Hepatic stellate cell (primary cell): Measurements from ENCODE around the gene PEX26.
"Not testable (repeated sequence)": the region's sequence is repeated elsewhere in the genome, so short reads cannot be mapped to it uniquely, and the experiment has no call there.

Source experiments
- DNase-seq: peaks from one replicate; pipeline ENCODE4 v3.0.0; 2011; ENCODE audit warnings: low spot score

PEX26 gene

GRCh38 chr22:18096823-18097222 lies 19.0 kb downstream of the PEX26 start:
- DNase-seq: no peak

- DNase-seq: no peak
These were observed 23.0 kb downstream of the PEX26 start for GRCh38 chr22:18100781-18101180.

DNA sequence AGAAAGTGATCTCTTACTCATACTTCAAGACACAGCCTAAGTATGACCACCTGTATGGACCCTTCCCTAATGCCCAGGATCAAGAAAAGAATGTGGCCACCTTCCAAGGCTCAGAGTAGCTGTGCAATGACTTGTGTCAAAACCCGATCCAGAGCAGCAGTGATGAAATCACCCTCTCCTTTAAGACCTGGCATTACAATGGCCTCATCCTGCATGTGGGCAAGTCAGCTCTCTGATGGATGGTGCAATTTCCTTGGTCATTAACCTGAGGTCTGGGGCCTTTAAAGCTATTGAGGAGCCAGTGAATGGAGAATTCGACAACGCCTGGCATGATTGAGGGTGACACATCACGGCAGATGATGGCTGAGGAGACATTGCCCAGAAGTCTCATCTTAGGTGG lies 23.7 kb downstream of the PEX26 start:
- no peak for DNase-seq

DNA sequence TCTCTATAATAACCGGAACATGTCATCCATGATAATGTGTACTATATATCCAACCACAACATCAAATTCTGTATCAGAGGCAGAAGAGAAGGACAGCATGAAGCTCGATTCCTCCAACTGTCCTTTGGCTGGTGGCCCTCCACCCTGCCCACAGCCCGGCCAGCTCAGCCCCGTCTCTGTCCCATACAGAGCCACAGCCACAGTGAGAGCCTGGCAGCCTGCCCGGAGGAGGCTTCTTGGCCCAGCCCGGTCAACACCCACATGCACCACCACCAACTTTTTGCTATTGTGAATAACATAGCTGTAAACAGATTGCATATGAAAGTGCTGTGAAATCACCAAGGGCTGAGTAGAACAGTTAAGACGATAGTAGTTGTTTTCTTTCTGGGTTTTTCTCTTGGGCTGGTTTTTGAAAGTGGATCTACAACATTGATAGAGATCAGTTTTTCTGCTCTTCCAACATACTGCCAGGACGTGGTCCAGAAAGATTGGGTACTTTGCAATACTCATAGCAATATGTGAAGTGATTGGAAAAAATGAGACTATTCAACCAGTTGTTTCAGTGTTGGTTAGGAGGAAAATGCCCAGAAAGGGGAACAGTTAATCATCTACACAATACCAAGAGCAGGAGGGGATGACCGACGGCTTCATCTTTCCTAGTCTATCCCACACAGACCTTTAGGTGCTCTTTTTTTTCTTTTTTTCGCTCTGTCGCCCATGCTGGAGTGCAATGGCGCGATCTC lies 25.9 kb downstream of the PEX26 start:
- no peak for DNase-seq

- DNase-seq: peak; percentile 81
These were observed 26.8 kb downstream of the PEX26 start for GRCh38 chr22:18104566-18104965.

DNA sequence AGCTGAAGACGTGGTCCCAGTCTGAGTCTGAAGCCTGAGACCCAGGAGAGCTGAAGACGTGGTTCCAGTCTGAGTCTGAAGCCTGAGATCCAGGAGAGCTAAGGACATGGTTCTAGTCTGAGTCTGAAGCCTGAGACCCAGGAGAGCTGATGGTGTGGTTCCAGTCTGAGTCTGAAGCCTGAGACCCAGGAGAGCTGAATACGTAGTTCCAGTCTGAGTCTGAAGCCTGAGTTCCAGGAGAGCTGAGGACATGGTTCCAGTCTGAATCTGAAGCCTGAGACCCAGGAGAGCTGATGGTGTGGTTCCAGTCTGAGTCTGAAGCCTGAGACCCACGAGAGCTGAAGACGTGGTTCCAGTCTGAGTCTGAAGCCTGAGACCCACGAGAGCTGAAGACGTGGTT lies 28.2 kb downstream of the PEX26 start:
- DNase-seq: not testable (repeated sequence)

DNA sequence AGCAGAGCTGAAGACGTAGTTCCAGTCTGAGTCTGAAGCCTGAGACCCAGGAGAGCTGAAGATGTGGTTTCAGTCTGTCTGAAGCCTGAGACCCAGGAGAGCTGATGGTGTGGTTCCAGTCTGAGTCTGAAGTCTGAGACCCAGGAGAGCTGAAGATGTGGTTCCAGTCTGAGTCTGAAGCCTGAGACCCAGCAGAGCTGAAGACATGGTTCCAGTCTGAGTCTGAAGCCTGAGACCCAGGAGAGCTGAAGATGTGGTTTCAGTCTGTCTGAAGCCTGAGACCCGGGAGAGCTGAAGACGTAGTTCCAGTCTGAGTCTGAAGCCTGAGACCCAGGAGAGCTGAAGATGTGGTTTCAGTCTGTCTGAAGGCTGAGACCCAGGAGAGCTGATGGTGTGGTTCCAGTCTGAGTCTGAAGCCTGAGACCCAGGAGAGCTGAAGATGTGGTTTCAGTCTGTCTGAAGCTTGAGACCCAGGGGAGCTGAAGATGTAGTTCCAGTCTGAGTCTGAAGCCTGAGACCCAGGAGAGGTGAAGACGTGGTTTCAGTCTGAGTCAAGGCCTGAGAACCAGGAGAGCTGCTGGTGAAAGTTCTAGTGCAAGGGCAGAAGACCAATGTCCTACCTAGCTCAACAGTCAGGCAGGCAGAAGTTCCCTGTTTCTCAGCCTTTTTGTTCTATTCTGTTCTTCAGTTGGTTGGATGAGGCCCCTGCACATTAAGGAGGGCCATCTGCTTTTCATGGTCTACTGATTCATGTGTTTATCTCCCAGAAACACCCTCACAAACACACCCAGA lies 29.0 kb downstream of the PEX26 start:
- not testable (repeated sequence) for DNase-seq

DNA sequence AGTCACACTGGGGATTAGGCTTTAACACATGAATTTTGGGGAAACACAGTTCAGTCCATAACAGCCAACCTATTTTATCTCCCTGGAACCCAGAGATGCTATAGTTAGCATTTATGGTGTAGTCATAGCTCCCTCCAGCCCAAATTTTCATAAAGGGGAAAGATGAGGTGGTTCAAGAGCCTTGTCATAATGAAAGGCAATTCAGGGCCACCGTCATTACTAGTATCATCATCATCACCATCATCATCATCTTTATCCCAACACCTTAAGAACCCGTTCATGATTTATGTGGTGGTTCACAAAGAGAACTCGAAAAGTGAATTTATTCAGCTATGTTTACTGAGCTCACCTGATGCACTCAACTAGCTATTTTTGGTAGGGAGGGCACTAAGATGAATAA lies 30.4 kb downstream of the PEX26 start:
- DNase-seq: no peak

DNA sequence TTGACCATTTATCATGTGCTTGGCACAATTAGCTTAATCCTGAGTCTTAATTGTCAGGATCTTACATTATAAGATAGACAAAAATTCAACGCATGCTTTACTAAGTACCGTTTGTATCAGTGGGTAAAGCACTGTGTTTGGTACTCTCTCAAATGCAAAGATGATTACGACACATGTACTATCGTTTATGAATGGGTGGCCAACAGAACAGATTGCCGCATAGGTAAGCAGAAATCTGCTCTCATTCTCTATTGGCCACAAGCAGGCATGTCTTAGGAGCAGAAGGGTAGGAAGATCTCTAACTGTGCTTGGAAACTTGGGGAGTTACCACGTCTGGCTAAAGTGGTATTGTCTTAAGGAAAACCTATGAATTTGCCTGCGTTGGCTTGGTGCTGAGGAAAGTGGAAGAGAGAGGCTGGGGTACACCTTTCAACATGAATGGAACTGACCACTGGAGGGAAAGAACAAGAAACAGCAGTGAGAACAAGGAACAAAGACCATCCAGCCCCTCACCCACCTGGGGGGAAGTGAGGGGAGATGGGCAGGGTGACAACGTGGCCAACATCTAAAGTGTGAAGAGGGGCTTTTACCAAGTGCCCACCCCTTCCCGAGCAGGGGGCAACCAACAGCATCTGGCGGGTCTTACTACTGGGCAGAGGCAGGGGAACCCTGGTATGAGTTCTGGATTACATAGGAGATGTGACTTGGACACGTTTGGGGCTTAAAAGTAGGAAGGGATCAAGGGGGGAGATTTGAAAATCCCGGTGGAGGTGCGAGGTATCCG lies 31.8 kb downstream of the PEX26 start:
- DNase-seq: no peak

DNA sequence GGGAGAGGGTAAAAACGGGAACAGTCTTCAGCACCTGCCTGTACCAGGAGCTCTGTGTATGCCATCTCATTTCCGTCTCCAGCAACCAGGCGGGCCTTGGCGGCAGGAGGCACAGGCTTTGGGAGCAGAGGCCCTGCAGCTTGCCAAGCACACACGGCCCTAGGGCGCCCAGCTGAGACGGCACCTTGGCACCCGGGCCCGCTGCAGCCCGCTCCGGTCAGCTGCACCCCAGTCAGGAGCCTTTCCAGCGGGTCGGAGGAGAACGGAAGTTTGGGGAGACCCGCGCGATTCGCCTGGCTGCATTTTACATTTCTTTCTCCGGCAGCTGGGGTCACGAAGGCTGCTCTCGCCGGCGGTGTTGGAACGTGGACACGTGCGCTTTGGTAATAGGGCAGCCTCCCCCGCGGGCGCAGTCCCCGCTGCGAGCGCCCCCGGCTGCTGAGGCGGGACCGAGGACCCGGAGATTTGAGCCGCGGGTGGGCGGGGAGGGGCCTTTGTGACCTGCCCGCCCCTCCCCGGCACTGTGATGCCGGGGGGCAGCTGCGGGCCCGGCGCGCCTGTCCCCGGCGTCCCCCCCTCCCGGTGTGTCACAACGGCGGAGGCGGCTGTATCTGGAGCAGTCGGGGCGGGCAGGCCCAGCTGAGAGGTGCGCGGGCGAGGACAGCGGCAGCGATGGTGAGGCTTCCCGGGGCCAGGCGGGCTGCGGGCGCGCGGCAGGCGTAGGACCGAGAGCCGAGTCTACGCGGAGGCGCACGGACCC lies 32.6 kb downstream of the PEX26 start, which contains the start of gene TUBA8:
TUBA8 (plus strand) TSS at position 616 of the 760 bp plus-strand sequence; CDS start at position 673, 57 bp downstream.
- peak; percentile 59 for DNase-seq

GRCh38 chr22:18110954-18111758 lies 33.4 kb downstream of the PEX26 start:
- DNase-seq: no peak

DNA sequence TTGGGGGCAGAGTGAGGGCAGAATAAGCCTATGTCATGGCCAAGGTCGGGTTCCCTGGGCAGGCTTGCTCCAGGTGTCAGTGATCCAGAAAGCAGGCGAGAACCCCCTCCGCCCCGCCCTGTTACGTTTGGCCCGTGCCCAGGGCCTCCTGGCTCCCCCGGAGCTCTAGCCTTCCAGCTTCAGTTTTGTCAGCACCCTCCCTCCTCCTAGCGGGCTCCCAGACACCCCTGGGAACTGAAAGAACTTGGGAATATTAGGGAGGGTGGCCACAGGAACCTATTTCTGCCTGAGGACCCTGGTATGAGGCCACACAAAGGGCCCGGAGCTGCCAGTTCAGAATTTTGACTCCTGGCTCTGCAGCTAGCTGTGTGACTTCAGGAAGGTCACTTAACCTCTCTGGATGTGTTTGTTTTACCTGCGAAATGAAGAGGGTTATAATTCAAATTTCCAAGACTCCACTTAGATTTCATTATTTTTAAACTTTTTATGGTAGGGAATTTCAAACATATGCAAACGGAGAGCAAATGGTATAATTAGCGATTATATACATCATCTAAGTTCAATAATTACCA lies 34.1 kb downstream of the PEX26 start:
- DNase-seq: no peak

DNA sequence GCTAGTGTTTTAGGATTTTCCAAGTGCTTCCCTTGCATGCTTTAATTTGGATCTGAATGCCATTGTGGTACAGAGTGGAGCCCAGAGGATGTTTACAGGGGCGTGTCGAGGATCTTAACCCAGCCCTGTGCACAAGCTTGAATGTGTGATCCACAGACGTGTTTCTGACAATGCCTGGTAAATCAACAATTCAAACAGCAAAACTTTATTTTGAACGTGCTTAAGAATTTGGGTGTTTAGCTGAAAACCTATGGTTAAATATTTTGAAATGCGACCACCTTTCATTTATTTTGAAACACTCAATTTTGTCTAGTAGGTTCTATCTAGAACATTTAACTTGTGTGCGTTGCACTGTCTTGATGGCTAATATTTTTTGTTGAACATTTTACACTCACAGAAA lies 34.6 kb downstream of the PEX26 start:
- DNase-seq: no peak

GRCh38 chr22:18113680-18114394 lies 36.0 kb downstream of the PEX26 start:
- DNase-seq: no peak

DNA sequence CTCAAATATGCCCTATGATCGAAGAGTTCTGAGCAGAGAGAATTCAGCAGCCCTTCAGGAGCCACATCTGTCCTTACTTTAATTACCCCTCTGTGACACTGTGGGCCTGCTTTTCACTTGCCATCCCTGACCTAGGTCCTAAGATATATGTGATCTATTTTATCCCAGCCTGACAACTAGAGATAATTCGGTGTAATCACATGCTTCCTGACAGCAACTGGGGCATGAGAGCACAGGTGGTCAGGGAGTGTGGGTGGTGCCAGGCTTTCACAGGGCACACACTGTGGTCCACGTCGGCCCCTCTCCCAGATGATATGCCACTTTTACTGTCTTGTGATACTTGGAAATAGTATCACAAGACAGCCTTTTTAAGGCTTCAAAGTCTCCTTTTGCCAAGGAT lies 36.7 kb downstream of the PEX26 start:
- DNase-seq: no peak

GRCh38 chr22:18114976-18115652 lies 37.3 kb downstream of the PEX26 start:
- no peak for DNase-seq

DNA sequence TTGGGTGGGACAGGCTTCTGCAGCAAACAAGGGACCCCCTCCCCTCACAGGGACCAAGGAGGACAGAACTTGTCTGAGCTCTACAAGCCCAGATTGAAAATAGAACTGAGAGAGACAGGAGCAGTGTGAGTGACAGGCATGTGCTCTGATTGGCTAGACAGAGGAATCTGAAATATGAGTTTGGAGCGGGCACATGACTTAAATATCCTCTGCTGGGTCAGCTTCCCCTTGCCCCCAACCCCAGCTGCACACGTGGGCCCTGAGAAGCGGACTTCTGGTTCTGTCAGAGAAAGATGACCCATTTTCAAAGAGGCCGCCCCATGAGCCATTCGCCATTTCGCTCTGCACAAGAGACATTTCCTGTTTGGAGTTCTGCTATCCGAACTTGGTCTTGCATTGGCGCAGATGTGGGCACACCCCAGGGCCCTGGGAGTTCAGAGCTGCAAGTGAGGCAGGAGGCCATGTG lies 38.1 kb downstream of the PEX26 start:
- no peak for DNase-seq

- DNase-seq: no peak
These were observed 38.8 kb downstream of the PEX26 start for GRCh38 chr22:18116634-18117033.

- DNase-seq: no peak
These were observed 40.6 kb downstream of the PEX26 start for GRCh38 chr22:18118345-18118915.
